ENCODE data around the gene IFRD1. TPM values are rescaled to one million over a fixed set of nuclear protein-coding genes. Genes with fewer than 3 reads are reported as not detected.
A peak's percentile ranks its signal among the peaks of the same experiment; 100 is the strongest.
"Not testable (repeated sequence)": the region's sequence is repeated elsewhere in the genome, so short reads cannot be mapped to it uniquely, and the experiment has no call there.

IFRD1 gene
- total and polyA plus RNA-seq, 3 donors from 2014 or later, result 50.9 to 99.8 (median 84.7) TPM

DNA sequence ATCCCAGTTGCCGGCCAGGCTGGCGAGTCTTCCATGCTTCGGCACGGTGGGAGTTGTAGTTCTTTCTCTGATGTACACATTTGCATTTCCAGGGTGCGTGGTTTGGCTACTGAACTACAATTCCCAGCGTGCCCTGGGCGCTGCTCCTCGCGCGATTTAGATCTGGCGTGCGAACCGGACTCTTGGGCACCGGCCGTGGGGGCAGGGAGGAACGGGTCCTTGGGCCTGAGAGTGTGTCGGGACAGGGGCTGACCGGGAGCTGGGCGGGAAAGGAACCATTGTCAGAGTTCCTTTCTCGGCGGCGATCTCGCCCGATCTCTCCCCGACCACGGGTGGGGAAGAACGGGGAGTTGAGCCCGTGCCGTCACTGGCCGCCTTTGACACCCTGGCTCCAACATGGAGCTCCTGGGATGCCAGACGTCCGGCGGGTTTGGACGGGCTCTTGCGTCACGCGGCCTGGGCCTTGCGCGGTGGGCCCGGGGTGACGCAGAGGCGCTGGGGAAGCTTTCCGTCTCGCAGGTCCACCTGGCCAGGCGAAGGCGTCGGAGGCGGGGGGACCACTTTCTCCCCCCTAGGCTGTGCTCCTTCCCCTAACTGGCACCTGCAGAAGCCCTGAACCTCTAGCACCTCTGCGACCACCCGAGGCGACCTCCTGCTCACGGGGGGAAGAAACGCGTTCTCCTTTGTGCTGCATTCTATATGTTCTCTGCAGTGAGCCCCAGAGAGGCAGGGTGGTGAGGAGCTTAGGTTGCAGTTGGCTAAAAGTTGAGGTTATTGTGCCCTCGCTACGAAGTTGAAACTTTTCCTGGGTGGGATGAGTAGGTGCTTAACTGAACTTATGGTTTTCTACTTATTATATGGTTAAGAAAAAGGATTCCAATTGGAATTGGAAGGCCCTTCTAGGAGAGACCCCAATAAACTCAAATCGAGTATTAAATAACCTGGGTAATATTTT, 824 bp downstream of the IFRD1 start:
- peaks cover 3% of the 10 kb centered on the region for H3K36me3 ChIP-seq (ENCODE audit: low read depth, missing control alignments)
- WGBS, 2 donors, result 1% methylated on average over 31 to 39 of the region's 57 CpGs
- TF ChIP-seq, protein P1, sequence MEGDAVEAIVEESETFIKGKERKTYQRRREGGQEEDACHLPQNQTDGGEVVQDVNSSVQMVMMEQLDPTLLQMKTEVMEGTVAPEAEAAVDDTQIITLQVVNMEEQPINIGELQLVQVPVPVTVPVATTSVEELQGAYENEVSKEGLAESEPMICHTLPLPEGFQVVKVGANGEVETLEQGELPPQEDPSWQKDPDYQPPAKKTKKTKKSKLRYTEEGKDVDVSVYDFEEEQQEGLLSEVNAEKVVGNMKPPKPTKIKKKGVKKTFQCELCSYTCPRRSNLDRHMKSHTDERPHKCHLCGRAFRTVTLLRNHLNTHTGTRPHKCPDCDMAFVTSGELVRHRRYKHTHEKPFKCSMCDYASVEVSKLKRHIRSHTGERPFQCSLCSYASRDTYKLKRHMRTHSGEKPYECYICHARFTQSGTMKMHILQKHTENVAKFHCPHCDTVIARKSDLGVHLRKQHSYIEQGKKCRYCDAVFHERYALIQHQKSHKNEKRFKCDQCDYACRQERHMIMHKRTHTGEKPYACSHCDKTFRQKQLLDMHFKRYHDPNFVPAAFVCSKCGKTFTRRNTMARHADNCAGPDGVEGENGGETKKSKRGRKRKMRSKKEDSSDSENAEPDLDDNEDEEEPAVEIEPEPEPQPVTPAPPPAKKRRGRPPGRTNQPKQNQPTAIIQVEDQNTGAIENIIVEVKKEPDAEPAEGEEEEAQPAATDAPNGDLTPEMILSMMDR (IDR thresholded peaks at IDR 0.05), result no peak
- peak; percentile 17 for TF ChIP-seq POLR2A (IDR thresholded peaks at IDR 0.05)
- intact Hi-C loops (cut with DNase I; ENCODE audit: low total_unique reads), result no loop called here
- peak overlapping the region; percentile 100 for H3K4me3 ChIP-seq
- peaks cover 15% of the 10 kb centered on the region for H3K4me1 ChIP-seq
- peak overlapping the region; percentile 99 to 100 for H3K27ac ChIP-seq
- H3K27me3 ChIP-seq, result no peaks in the 10 kb centered on the region
- peak; percentile 98 for DNase-seq
- H3K9me3 ChIP-seq, result no peaks in the 10 kb centered on the region

DNA sequence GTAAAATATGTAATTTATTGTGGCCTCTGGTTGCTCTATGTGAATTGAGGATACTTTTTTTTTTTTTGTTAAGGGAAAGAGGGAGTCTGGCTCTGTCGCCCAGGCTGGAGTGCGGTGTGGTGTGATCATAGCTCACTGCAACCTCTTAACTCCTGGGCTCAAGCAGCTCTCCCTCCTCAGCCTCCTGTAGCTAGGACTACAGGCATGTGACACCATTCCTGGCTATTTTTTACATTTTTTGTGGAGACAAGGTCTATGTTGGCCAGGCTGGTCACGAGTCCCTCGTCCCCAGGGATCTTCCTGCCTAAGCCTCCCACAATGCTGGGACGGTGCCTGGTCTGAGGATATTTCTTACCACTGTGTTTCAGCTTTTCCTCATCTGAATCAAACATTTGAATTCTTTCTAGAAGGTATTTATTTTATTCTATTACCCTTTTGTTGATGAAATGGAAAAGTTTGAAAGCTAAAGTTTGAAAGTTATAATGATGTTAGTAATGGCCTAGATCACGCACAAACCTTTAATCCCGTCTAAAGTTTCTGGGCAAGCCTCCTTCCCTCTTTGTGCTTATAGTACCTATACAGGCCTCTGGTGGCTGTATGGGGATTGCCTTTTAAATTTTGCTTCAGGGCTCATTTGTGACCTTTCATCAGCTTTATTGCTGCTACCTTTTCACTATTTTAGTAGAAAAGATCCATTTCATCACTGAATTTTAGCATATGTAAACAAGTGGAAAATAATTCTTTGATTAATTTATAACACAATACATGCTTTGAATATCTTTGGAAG, 2.0 kb downstream of the IFRD1 start:
- H3K4me1 ChIP-seq, result peaks cover 15% of the 10 kb centered on the region
- WGBS, 2 donors, result 8 to 9% methylated on average over 7 of the region's 7 CpGs
- intact Hi-C loops (cut with DNase I; ENCODE audit: low total_unique reads), result no loop called here

DNA sequence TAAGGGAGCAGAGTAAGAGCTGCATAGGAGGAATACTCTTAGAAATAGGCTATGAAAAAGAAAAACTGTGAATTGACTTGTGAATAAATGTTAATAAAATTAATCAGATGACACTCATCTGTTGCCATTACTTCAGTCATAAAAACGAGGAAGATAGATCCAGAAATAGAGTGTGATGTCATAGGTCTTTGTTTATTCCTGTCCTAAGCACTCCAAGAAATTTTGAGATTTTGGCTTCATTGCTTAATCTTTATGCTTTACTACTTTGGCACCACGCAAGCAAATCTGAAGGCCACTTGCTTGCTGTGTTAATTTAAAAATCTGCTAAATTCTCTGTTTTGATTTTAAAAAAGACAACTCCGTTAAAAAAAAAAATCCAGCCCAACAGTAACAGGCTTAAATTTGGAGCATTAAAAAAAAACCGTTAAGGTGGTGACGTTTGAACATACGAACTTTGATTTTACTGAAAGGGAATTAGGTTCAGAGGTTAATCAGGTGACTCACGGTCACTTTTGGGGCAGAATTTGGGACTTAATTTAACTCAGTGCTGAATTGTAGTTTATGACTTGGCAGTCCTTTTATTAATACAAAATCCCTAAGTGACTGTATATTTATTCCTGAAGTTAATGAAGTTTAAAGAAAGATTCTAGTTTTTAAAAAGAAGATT, 3.4 kb downstream of the IFRD1 start:
- intact Hi-C loops (cut with DNase I; ENCODE audit: low total_unique reads), result no loop called here
- no peaks in the 10 kb centered on the region for H3K27me3 ChIP-seq
- peak overlapping the region; percentile 99 to 100 for H3K27ac ChIP-seq
- H3K9me3 ChIP-seq, result no peaks in the 10 kb centered on the region
- 22 to 32% methylated on average over 7 of the region's 7 CpGs for WGBS, 2 donors
- no peak overlapping the region for H3K4me3 ChIP-seq
- H3K4me1 ChIP-seq, result peaks cover 15% of the 10 kb centered on the region
- TF ChIP-seq POLR2A (IDR thresholded peaks at IDR 0.05), result no peak
- TF ChIP-seq, protein P1 (IDR thresholded peaks at IDR 0.05), result no peak
- H3K36me3 ChIP-seq (ENCODE audit: low read depth, missing control alignments), result peaks cover 4% of the 10 kb centered on the region
- no peak for DNase-seq

More for the DNA sequence above, 2.0 kb downstream of the IFRD1 start:
- TF ChIP-seq, protein P1 (IDR thresholded peaks at IDR 0.05), result peak in 1 of 3 experiments; percentile 13
- no peak for TF ChIP-seq POLR2A (IDR thresholded peaks at IDR 0.05)
- H3K36me3 ChIP-seq (ENCODE audit: low read depth, missing control alignments), result peaks cover 4% of the 10 kb centered on the region
- H3K9me3 ChIP-seq, result no peaks in the 10 kb centered on the region
- H3K4me3 ChIP-seq, result peak overlapping the region; percentile 100
- DNase-seq, result peak; percentile 81
- H3K27ac ChIP-seq, result peak overlapping the region; percentile 99 to 100
- H3K27me3 ChIP-seq, result no peaks in the 10 kb centered on the region

DNA sequence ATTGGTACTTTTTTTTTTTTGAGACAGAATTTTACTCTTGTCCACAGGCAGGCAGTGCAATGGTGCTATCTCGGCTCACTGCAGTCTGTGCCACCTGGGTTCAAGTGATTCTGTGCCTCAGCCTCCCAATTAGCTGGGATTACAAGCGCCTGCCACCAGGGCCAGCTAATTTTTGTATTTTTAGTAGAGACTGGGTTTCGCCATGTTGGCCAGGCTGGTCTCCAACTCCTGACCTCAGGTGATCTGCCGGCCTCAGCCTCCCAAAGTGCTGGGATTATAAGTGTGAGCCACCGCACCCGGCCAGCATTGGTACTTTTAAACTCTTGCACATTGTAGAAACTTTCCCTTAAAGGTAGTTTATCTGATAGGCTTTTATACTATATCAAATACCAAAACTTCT, 3.9 kb downstream of the IFRD1 start:
- intact Hi-C loops (cut with DNase I; ENCODE audit: low total_unique reads); H3K36me3 ChIP-seq (ENCODE audit: low read depth, missing control alignments); H3K4me3 ChIP-seq; H3K9me3 ChIP-seq; DNase-seq; H3K27me3 ChIP-seq: not testable (repeated sequence)
- Histone ChIP-seq H3K4me1 (peaks cover 15% of the 10 kb centered on the region), H3K27ac (peak overlapping the region; percentile 99 to 100)
- 66 to 72% methylated on average over 6 of the region's 6 CpGs for WGBS, 2 donors
